Kidney tubule cell (primary cell): Measurements from ENCODE around the gene BLOC1S1.
A peak's percentile ranks its signal among the peaks of the same experiment; 100 is the strongest.

Experiments
- DNase-seq: peaks from one replicate; pipeline ENCODE4 v3.0.0-alpha.2; 2018; ENCODE audit warnings: low spot score

BLOC1S1 gene

DNA sequence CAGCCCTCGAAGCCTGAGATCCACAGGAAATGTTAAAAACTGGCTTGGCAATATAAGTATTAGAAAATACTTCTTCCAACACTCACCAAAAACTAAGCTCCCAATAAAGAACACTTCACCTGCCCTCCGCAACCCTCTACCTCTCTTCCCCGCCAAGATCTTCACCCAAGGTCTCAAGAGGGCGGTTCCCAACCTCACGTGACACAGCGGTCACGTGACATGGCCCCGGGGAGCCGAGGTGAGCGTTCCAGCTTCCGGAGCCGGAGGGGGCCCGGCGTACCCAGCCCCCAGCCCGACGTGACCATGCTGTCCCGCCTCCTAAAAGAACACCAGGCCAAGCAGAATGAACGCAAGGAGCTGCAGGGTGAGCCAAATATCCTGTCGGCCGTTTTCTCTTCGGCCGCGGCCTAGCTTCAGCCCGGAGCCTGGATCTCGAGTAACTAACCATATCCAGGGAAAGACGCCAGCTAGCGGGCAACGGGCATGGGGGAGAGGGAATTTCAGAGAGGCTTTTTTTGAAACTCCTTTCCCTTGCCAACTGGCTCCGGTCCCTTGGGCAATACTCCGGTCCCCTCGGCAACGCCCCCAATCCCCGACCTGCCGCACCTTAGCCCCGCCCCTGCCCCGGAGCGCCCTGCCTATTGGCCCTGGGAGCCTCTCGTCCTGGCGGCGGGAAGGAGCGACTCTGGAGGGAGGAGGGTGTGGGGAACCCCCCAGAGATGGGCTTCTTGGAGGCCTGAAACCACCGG, at the start of gene BLOC1S1:
TSS of gene BLOC1S1 (plus strand) at position 214 of the 749 bp plus-strand sequence. CDS start at position 220, 6 bp downstream.
- peak; percentile 90 for DNase-seq

DNA sequence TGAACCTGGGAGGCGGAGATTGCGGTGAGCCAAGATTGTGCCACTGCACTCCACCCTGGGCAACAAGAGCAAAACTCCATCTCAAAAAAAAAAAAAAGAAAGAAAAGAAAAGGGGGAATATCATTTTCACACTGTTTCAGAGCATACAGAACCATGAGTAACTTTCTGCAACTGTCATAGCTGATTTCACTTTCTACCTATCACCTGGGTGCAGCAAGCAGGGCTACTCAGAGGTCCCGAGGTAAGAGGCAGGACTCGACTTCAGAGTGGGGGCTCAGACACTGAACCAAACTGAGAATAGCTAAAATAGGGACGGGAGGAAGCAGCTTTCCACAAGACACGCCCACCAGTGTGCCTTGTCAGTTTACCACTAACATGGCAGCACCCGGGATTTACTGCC, 49.3 kb upstream of the BLOC1S1 start:
- DNase-seq: no peak

DNA sequence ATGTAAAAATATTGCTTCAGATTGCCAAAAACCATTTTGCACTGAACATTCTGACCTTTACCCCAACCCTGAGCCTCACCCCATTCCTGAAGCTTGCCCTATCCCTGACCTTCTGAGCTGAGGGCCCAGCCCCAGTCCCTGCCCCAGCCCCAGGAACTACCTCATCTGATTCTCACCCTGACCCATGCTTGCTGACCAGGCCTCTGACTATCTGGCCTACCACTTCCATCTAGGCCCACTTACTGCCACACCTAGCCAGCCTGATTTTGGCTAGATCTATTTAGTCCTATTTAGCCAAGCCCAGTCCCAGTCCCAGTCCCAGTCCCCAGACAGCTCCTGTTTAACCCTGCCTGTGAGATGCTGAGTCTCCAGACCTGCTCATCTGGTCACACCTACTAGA, 45.6 kb upstream of the BLOC1S1 start:
- no peak for DNase-seq

DNA sequence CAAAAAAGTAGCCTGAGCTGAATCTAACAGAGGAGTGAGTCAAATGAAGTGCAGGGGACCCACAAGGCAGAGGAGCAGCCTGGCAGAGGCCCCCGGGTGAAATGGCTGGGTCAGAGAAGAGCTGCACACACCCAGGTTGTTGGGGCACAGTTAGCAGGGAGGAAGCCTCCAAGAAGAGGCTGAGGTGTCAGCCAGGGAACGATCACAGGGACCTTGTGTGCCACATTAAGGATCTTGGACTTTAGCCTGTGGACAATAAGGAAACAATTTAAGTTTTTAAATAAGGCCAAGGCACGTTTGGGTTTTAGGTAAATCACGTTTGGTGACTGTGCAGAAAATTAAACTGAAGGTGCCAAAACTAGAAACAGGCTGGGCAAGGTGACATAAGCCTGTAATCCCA, 44.1 kb upstream of the BLOC1S1 start:
- no peak for DNase-seq

DNA sequence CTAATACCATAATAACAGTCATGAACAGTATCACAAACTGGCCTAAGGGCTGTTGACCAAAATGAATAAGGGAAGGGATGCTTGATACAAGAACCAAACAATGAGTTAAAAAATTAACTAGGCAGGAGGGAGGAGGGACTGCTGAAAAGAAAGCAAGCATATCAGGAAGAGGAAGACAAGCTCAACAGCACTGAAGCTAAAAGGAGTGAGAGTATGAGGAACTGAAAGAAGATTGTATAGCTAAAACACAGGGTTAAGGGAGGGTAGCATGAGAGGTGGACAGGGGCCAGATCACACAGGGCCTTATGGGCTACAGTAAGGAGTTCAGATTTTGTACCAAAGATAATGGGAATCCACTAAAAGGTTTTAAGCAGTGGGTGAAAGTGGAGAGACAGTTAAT, 42.2 kb upstream of the BLOC1S1 start:
- DNase-seq: no peak

DNA sequence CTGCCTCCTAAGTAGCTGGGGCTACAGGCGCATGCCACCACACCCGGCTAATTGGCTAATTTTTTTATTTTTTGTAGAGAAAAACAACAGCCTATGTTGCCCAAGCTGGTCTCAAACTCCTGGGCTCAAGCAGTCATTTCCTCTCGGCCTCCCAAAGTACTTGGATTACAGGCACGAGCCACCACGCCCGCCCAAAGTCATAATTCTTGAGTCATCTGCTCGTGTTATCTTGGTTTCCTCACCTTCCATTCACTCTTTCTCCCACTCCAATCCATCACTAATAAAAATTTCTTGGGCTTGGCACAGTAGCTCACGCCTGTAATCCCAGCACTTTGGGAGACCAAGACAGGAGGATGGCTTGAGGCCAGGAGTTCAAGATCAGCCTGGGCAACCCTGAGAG, 40.2 kb upstream of the BLOC1S1 start:
- DNase-seq: no peak

DNA sequence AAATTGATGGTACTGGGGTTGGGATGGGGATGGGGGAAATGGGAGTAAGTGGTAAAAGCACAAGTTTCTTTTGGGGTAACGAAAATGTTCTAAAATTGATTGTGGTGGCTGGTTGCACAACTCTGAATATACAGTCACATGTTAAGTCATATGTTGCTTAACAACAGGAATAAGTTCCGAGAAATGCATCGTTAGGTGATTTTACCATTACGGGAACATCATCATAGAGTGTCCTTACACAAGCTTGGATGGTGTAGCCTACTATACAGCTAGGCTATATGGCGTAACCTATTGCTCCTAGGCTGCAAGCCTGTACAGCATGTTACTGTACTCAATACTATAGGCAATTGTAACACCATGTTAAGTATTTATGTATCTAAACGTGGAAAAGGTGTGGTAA, 39.1 kb upstream of the BLOC1S1 start:
- no peak for DNase-seq

DNA sequence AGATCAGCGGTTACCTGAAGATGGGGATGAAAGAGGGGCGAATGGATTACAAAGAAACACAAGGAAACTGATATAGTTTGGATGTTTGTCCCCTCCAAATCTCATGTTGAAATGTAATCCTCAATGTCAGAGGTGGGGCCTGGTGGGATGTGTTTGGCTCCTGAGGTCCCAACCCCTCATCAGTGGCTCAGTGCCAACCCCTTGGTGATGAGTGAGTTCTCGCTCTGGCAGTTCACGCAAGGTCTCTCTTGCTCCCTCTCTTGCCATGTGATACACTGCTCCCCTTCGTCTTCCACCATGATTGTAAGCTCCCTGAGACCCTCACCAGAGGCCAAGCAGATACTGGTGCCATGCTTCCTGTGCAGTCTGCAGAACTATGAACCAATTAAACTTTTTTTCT, 36.2 kb upstream of the BLOC1S1 start:
- no peak for DNase-seq

DNA sequence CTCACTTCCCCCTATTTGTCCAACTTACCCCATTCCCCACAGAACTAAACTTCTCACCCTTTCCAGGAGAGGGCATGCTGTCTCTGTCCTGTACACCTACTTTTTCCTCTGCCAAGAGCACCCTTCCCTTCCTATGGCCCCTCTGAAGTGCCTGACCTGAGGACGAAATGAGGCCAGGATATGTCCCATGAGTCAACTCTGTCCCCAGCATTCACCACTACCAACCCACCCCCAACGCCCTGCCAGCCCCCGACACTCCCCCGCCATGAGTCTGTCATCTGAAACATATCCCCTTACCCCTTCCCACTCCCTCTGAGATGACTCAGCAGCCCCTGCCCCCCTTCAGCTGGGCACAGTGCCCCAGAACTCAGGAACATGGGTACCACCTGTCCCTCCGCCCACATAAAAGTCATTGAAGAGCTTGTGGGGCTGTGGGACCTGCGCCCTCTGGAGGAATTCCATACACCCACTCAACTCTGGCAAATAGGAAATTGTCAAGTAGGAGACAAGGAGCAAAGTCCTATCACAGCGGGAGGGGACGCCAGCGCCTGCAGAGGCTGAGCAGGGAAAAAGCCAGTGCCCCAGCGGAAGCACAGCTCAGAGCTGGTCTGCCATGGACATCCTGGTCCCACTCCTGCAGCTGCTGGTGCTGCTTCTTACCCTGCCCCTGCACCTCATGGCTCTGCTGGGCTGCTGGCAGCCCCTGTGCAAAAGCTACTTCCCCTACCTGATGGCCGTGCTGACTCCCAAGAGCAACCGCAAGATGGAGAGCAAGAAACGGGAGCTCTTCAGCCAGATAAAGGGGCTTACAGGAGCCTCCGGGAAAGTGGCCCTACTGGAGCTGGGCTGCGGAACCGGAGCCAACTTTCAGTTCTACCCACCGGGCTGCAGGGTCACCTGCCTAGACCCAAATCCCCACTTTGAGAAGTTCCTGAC, 34.4 kb upstream of the BLOC1S1 start:
- DNase-seq: peak; percentile 89

DNA sequence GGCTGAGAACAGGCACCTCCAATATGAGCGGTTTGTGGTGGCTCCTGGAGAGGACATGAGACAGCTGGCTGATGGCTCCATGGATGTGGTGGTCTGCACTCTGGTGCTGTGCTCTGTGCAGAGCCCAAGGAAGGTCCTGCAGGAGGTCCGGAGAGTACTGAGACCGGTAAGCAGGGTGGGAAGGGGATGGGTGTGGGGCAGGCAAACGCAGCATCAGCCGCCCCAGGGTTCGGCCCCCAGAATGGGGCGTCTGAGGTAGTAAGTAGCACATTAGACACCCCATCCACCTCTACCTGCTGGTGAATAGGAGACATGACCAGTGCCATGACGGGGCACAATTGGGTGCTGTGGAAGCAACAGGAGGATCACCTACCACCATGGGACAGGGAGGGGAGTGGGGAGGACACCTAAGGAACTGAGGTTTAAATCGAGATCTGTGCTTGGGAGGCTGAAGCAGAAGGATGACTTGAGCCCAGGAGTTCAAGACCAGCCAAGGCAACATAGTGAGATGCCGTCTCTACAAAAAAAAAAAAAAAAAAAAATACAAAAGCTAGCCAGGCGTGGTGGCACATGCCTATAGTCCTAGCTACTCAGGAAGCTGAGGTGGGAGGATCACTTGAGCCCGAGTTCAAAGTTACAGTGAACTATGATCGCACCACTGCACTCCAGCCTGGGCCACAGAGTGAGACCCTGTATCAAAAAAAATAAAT, 33.6 kb upstream of the BLOC1S1 start:
- no peak for DNase-seq

DNA sequence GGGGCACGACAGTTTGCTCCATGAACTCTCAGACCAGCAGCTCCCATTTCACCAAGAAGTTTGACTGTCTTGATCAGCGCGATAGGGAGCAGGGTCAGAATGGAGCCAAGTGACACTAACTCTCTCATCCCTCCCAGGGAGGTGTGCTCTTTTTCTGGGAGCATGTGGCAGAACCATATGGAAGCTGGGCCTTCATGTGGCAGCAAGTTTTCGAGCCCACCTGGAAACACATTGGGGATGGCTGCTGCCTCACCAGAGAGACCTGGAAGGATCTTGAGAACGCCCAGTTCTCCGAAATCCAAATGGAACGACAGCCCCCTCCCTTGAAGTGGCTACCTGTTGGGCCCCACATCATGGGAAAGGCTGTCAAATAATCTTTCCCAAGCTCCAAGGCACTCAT, 32.2 kb upstream of the BLOC1S1 start:
- DNase-seq: no peak

DNA sequence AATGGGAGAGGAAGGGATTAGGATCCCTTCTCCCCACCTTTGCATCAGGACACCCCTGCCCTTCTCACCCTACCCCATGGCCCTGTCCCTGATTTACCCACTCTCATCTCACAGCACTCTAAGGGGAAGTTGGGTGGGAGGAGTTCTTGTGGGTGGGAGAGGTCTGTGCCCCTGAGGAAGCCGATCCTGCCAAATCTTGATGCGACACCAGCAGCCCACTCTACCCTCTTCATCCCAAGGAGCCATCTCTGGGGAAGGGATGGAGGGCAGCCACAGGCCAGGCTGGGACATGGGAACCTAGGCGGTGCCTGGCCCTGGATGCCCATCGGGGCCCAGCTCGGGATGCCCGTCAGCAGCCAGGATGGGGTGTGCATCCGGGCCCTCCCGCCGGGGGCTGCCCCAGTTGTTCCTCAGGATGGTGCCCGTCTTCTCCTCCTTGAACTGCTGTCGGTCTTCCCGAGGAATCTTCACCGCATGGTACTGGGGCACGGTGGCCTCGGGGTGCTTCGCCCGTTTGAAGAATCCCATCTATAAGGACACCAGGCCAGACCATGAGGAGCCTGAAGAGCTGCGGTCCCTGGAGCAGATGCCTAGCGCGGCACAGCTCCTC, 31.0 kb upstream of the BLOC1S1 start:
- no peak for DNase-seq

DNA sequence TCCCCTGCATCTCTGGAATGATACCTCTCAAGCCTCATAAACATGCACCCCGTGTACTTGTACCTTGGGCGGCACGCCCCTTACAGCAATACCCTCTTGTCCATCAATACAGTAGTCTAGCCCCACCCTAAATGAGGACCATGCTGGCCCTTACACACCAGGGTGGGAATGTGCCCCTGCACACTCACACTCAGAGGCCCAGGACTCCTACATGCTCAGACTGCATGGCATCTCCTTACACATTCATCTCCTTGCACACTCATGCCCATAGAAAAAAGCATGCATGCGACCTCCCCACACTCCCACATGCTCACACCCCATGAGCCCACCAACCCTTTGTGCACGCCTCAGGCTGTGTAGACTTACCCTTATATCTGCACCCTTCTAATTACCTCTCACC, 30.2 kb upstream of the BLOC1S1 start:
- no peak for DNase-seq

DNA sequence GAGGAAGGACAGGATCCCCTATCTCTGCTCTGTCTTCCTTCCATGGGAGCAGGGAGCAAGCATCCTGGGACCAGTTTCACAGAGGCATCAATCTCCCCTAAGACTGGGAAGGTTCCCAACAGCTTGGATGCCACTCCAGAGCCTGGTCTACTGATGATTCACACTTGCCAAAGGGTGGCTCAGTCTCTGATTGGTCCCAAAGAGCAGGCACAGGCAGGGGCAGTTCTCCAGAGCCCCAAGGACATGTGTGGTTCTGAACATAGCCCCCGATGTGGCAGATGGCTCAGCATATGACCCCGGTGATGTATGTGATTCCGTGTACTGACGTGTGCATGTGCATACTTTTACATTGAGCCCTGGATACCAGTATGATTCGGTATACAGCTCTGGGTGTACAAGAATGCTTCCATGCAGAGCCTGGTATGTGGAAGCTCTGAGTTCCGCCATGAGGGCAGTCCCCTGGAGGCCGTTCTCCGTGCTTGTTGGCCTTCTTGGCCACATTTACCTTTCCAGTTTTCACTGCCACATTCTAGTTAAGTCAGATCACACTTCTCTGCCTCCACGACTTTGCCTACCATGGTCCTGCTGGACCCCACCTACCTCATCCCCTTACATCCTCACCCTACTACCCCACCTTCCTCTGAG, 29.4 kb upstream of the BLOC1S1 start:
- DNase-seq: no peak

DNA sequence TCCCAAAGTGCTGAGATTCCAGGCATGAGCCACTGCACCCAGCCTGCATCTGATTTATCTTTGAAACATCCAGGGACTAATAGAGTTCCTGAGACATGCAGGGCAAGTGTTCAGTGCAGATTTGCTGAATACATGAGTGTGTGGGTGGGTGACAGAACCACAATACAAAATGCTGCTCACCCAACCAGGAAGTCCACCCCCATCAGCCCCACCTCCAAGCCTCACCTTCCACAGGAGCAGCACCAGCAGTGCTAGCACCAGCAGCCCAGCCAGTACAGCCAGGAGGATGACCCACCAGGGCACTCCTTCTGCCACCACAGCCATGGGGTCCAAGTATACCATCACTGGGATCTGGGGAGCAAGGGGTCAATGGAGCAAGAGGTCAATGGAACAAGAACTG, 28.1 kb upstream of the BLOC1S1 start:
- DNase-seq: peak; percentile 50

DNA sequence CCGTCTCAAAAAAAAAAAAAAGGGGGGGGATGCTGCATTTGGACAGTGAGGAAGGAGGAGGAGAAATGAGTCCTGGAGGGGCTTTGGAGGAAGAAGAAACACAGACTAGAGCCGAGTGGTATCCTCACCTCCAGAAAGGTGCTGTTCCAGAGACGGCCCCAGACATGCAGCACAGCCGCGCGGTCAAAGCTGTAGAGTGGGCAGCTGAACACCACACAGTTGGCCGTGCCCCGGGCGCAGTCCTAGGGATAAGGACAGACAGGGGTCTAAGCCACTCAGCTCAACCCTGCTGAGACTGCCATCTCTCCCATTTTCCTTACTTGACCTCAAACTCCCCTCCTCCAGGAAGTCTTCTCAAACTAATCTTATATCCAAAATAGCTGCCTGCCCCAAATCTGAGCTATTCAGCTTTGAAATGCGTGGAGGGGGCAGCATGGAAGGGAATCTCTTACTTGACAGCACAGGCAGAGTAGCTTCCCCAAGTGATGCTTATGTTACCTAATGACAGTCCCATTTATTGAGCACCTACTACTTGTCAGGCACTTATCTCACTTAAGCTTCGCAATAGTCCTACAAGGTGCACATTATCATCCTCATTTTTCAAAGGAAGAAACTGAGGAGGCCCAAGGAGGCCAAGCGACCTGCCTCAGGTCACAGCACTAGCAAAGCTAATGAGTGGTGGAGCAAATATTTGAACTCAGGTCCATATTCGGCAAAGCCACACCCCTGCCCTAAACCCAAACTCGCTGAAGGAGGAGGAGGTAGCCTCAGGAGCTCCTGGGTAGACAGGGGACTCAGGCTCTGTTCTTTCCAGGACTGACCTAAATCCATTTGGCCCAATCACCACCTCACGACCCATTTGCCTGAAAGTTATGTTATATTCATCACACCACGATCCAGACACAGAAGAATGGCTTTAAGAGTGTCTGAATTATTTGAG, 26.9 kb upstream of the BLOC1S1 start:
- DNase-seq: no peak

DNA sequence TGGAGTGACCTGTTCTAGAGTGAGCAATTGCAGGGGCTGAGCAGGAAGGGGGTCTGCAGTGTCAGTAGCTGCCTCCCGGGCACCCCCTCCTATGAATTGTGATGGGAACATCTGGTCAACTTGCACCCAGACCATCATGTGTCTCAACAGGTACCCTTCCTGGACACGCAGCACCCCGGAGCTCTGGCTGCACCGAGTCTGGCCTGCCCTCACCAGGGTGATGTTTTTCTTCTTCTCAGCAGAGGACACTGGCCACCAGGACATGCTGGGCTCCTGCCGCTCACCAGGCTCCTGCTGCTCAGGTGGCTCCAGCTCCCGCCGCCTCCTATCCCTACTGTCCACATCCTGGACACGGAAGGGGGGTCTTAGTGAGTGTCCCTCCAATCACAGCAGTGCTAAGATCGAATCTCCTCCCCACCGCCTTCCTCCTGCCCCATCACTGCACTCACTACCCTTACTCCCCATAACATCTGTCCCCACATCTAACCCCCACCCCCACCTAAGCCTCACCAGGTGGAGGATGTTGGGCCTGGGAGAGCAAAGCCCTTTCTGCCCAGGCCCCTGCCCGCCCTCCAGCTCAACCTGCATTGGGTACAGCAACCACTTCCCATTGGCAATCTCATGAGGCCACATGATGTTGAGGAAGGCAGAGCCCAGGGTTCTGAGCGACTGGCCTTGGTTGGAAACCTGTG, 23.1 kb upstream of the BLOC1S1 start:
- DNase-seq: no peak

DNA sequence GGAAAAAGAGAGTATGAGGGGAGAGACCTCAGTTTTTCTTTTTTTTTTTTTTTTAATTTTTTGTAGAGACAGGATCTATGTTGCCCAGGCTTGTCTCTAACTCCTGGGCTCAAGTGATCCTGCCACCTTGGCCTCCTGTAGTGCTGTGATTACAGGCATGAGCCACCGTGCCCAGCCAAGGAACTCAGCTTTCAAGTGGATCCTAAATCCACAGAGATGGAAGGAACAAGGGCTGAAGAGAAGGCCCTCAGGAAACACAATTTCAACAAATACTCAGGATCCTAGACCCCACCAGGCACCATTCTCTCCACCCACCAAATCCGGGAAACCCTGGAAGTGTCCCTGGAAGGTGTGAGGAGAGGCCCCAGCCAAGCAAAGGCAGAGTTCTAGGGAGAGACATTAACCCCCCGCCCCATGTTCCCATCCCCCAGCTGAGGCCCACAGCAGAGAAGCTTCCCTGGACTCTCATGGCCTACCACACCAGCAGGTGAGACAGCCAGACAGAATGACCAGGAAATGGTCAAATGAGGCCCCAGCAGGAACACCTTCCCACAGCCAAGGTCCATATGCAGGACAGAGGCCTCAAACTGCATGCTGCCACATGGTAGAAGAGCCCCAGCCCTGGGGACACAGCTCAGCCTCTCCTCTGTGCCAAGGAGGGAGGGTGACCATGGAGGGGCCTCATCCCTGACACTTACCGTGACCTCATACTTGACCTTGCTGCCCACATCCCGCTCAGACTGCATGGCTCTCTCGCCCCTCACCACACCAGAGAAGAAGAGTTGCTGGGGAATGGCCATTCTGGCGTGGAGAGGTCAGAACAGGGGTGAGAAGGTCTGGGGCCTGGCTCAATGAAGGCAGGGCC, 22.3 kb upstream of the BLOC1S1 start:
- DNase-seq: no peak

DNA sequence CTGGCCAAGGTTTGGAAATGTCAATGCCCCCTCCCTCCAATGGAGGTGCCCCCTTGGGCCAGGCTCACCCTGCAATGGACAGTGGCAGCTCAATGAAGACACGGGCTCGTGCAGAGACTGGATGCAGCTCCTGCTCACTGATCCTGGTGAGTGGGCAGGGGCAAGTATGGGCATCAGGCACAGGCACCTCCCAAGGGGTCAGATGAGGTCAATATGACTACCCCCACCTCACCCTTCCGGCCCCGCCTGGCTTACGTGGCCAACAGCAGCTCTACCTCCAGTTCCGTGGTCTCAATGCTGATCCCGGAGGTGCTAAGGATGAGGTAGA, 21.7 kb upstream of the BLOC1S1 start:
- no peak for DNase-seq
